OCI-LY3 (cell line): Measurements from ENCODE around the gene AKIP1.

Source experiments
- H2AFZ ChIP-seq: fragments of 200-600, 300-600 bp; shearing (Covaris generic); 2 replicates; pipeline ENCODE4 v1.6.0; 2014; ENCODE audit warnings: antibody characterized with exemption, low read depth, low read length
- H3K27ac ChIP-seq: fragments of 200-600, 300-600 bp; sonication (generic); 2 replicates; pipeline ENCODE4 v1.5.1; 2014; ENCODE audit warnings: mild to moderate bottlenecking, low read length, moderate library complexity, mixed read lengths
- H3K27me3 ChIP-seq: fragments of 200-600, 300-600 bp; sonication (generic); 2 replicates; pipeline ENCODE4 v1.6.1; 2014; ENCODE audit warnings: low read depth, low read length, mixed read lengths
- H3K36me3 ChIP-seq: fragments of 200-600, 300-600 bp; sonication (generic); replicated peaks from 2 replicates; pipeline ENCODE3; 2014; ENCODE audit warnings: low read depth, low read length, mixed read lengths
- H3K4me1 ChIP-seq: fragments of 300-600, 200-600 bp; sonication (generic); 2 replicates; pipeline ENCODE4 v1.6.1; 2014; ENCODE audit warnings: low read length, mixed read lengths
- H3K4me2 ChIP-seq: fragments of 200-600, 300-600 bp; sonication (generic); 2 replicates; pipeline ENCODE4 v1.6.1; 2014; ENCODE audit warnings: low read length, mixed read lengths
- H3K4me3 ChIP-seq: fragments of 300-600, 200-600 bp; sonication (generic); 2 replicates; pipeline ENCODE4 v1.5.1; 2014; ENCODE audit warnings: antibody characterized with exemption, mild to moderate bottlenecking, low read length, moderate library complexity
- H3K79me2 ChIP-seq: fragments of 300-600, 200-600 bp; shearing (Covaris generic); 2 replicates; pipeline ENCODE4 v1.6.1; 2014; ENCODE audit warnings: mild to moderate bottlenecking, low read length, mixed read lengths
- H3K9ac ChIP-seq: fragments of 300-600, 200-600 bp; shearing (Covaris generic); 2 replicates; pipeline ENCODE4 v1.6.0; 2014; ENCODE audit warnings: mild to moderate bottlenecking, low read length, moderate library complexity
- H3K9me3 ChIP-seq: fragments of 200-600, 300-600 bp; shearing (Covaris generic); 2 replicates; pipeline ENCODE4 v1.6.1; 2014; ENCODE audit warnings: low read length, mixed read lengths; ENCODE audit not compliant: insufficient read depth
- H4K20me1 ChIP-seq: fragments of 200-600, 300-600 bp; sonication (generic); 2 replicates; pipeline ENCODE4 v1.6.1; 2016; ENCODE audit warnings: low read length, mixed read lengths; ENCODE audit not compliant: insufficient read depth
- CTCF ChIP-seq: fragments of 200-600, 300-600 bp; sonication (generic); IDR thresholded peaks from 2 replicates; pipeline ENCODE4 v1.5.1; 2014; ENCODE audit warnings: antibody characterized with exemption, low read length, low read depth
- EZH2phosphoT487 ChIP-seq: fragments of 200-600 bp; shearing (Covaris generic); IDR thresholded peaks from 2 replicates; pipeline ENCODE4 v1.6.1; 2018; ENCODE audit warnings: antibody characterized with exemption, mixed run types, low read depth

AKIP1 gene

GRCh38 chr11:8928205-8928604, 17.2 kb downstream of the AKIP1 start:
- Histone ChIP-seq H3K79me2 (no peaks in the 10 kb centered on the region), H3K27ac (no peak overlapping the region), H3K4me1 (no peaks in the 10 kb centered on the region), H3K9me3 (no peaks in the 10 kb centered on the region), H4K20me1 (no peaks in the 10 kb centered on the region), H3K4me2 (no peak overlapping the region), H3K9ac (no peak overlapping the region), H3K27me3 (no peaks in the 10 kb centered on the region), H2AFZ (no peak overlapping the region), H3K4me3 (no peak overlapping the region), H3K36me3 (no peaks in the 10 kb centered on the region)
- TF ChIP-seq EZH2phosphoT487 (no peak), CTCF (no peak)

- Histone ChIP-seq H3K9ac (no peak overlapping the region), H3K4me3 (no peak overlapping the region), H3K9me3 (no peaks in the 10 kb centered on the region), H3K4me2 (no peak overlapping the region), H3K79me2 (no peaks in the 10 kb centered on the region), H4K20me1 (no peaks in the 10 kb centered on the region), H2AFZ (no peak overlapping the region), H3K4me1 (no peaks in the 10 kb centered on the region), H3K27me3 (no peaks in the 10 kb centered on the region), H3K27ac (no peak overlapping the region), H3K36me3 (no peaks in the 10 kb centered on the region)
- TF ChIP-seq EZH2phosphoT487 = no peak
- TF ChIP-seq CTCF = no peak
Observed at GRCh38 chr11:8928981-8929615, 18.1 kb downstream of the AKIP1 start.

GRCh38 chr11:8930456-8931175, 19.6 kb downstream of the AKIP1 start:
- H3K36me3 ChIP-seq = no peaks in the 10 kb centered on the region

More at GRCh38 chr11:8930456-8931175, 19.6 kb downstream of the AKIP1 start:
- Histone ChIP-seq H3K9ac (no peak overlapping the region), H3K4me1 (no peaks in the 10 kb centered on the region), H3K4me3 (no peak overlapping the region), H3K27me3 (no peaks in the 10 kb centered on the region), H4K20me1 (no peaks in the 10 kb centered on the region), H3K79me2 (no peaks in the 10 kb centered on the region), H3K9me3 (no peaks in the 10 kb centered on the region), H3K27ac (no peak overlapping the region), H2AFZ (no peak overlapping the region), H3K4me2 (no peak overlapping the region)
- no peak for TF ChIP-seq CTCF
- no peak for TF ChIP-seq EZH2phosphoT487
